Activated CD8-positive, alpha-beta memory T cell treated with anti-CD3 and anti-CD28 coated beads for 4 hours (primary cell): Measurements from ENCODE around the gene UMAD1.
"Not testable (repeated sequence)": the region's sequence is repeated elsewhere in the genome, so short reads cannot be mapped to it uniquely, and the experiment has no call there.

Experiments used
- DNase-seq, 2 donors: peaks; one replicate each; pipeline ENCODE4 v3.0.0-alpha.2; 2020; ENCODE audit warnings: low read depth in 2 of 2

Gene UMAD1

GRCh38 chr7:7795630-7796121 is 155.1 kb downstream of the UMAD1 start:
- DNase-seq, result no peak

GRCh38 chr7:7798510-7798909 is 158.0 kb downstream of the UMAD1 start:
- no peak for DNase-seq

GRCh38 chr7:7799138-7799537 is 158.6 kb downstream of the UMAD1 start:
- DNase-seq, result no peak

GRCh38 chr7:7802531-7802930 is 162.0 kb downstream of the UMAD1 start:
- DNase-seq, result no peak

- no peak for DNase-seq
Observed at GRCh38 chr7:7803715-7804178, 163.2 kb downstream of the UMAD1 start.

GRCh38 chr7:7804822-7805221 is 164.3 kb downstream of the UMAD1 start:
- not testable (repeated sequence) for DNase-seq

- DNase-seq, result no peak
Observed at GRCh38 chr7:7805511-7806153, 165.1 kb downstream of the UMAD1 start.

GRCh38 chr7:7808156-7808555 is 167.6 kb downstream of the UMAD1 start:
- DNase-seq, result no peak

GRCh38 chr7:7808626-7809025 is 168.1 kb downstream of the UMAD1 start:
- no peak for DNase-seq

GRCh38 chr7:7810380-7810779 is 169.8 kb downstream of the UMAD1 start:
- DNase-seq, result no peak

- DNase-seq, result no peak
Observed at GRCh38 chr7:7810826-7811225, 170.3 kb downstream of the UMAD1 start.

- no peak for DNase-seq
Observed at GRCh38 chr7:7812112-7812511, 171.6 kb downstream of the UMAD1 start.

- no peak for DNase-seq
Observed at GRCh38 chr7:7815395-7815794, 174.8 kb downstream of the UMAD1 start.

GRCh38 chr7:7816084-7816483 is 175.5 kb downstream of the UMAD1 start:
- no peak for DNase-seq

GRCh38 chr7:7816816-7817536 is 176.4 kb downstream of the UMAD1 start:
- DNase-seq, result no peak

GRCh38 chr7:7817748-7818147 is 177.2 kb downstream of the UMAD1 start:
- DNase-seq, result no peak

GRCh38 chr7:7818179-7818578 is 177.6 kb downstream of the UMAD1 start:
- not testable (repeated sequence) for DNase-seq

GRCh38 chr7:7819442-7820247 is 179.1 kb downstream of the UMAD1 start:
- no peak for DNase-seq

- no peak for DNase-seq
Observed at GRCh38 chr7:7820409-7820808, 179.9 kb downstream of the UMAD1 start.

GRCh38 chr7:7820939-7821338 is 180.4 kb downstream of the UMAD1 start:
- no peak for DNase-seq

GRCh38 chr7:7821517-7821916 is 181.0 kb downstream of the UMAD1 start:
- DNase-seq, result no peak

GRCh38 chr7:7825294-7825693 is 184.7 kb downstream of the UMAD1 start:
- DNase-seq, result not testable (repeated sequence)
